HG03139 (cell line): Measurements from ENCODE around the gene DDX24.

Experiments
- ATAC-seq: cut with Tn5 transposase; IDR thresholded peaks from one replicate; pipeline ENCODE4 v1.9.1; 2021; ENCODE audit not compliant: unreplicated experiment

The DDX24 gene

DNA sequence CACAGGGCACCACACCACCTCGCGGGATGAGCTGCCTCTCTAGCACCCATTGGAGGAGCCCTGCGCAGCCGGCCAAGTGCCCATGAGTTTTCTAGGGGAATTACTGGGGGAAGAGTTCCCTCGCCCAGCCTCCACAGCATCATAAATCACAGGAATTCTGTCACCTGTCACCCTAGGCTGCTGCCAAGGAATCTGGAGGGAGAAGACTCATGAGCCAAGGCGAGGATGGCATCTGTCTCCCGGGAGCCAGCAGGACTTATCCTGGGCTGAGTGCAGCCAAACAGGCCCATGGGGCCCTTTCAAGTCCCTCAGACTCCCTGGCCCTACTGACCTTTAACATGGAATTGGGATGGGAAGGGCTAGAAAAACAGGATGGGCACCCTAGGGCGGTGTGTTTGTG is 62.7 kb downstream of the DDX24 start:
- ATAC-seq, result no peak

GRCh38 chr14:94016446-94016976 is 64.5 kb downstream of the DDX24 start:
- ATAC-seq, result no peak

DNA sequence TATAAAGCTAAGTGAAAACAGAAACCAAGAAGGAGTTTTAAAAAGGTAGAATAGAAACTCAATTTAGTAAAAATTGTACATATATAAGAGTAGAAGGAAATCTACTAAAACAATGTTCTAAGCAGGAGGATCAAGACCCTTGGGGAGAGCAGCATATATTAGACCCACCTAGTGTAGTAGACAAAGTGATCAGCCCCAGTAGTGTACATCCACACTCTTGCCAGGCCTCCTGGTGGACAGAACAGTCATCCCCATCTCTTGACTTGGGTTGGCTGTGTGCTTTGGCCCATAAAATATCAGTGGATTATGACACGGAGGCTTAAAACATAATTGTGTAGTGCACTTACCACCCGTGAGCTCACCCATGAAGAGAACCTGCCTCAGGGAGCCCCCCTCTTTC is 65.8 kb downstream of the DDX24 start:
- ATAC-seq, result no peak

DNA sequence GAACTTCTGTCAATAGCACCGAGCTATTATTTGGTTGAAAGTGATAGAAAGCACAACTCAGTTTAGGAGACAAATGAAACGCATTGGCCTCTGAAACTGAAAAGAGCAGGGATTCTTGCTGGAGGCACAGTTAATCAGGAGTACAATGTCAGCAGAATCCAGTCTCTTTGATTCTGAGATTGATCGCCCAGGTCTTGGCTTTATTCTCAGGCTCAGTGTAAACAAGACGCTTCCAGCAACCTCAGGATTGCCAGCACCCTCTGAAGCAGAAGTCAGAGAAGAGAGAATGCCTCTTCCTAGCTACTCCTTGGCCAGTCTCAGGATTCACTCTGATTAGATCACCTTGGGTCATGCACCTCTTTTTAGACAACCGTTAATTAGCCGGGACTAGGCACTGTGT is 66.6 kb downstream of the DDX24 start:
- ATAC-seq, result no peak

- ATAC-seq, result no peak
These were observed 69.2 kb downstream of the DDX24 start for GRCh38 chr14:94011795-94012194.

- no peak for ATAC-seq
These were observed 70.4 kb downstream of the DDX24 start for GRCh38 chr14:94010625-94011024.

DNA sequence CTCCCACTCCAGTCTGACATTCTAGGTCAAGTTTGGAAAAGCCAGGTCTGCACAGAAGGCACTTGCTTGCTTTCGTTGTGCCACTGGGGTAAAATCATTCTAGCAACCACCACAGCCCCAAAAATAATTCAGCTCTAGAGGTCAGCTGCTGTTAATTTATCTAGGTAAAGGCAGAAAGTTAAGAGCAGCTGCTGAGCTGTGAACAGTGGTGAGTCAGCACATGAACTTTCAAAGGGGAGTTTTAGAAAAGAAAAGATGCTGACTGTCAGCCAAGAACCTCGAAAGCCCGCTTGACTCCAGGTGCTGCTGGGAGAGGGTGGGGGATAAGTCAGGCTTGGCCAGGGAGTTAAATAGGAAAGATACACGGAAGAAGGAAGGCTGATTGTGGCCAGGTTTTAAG is 71.2 kb downstream of the DDX24 start:
- ATAC-seq, result no peak

GRCh38 chr14:94008234-94008633 is 72.8 kb downstream of the DDX24 start:
- ATAC-seq, result no peak

GRCh38 chr14:94005324-94006073 is 75.5 kb downstream of the DDX24 start:
- no peak for ATAC-seq

GRCh38 chr14:94004015-94004414 is 77.0 kb downstream of the DDX24 start:
- ATAC-seq, result no peak

- ATAC-seq, result no peak
These were observed 77.6 kb downstream of the DDX24 start for GRCh38 chr14:94003397-94003796.

- peak; percentile 61 for ATAC-seq
These were observed 79.3 kb downstream of the DDX24 start for GRCh38 chr14:94001501-94002396.

- no peak for ATAC-seq
These were observed 80.0 kb downstream of the DDX24 start for GRCh38 chr14:94001016-94001415.

GRCh38 chr14:94000267-94000666 is 80.7 kb downstream of the DDX24 start:
- no peak for ATAC-seq

DNA sequence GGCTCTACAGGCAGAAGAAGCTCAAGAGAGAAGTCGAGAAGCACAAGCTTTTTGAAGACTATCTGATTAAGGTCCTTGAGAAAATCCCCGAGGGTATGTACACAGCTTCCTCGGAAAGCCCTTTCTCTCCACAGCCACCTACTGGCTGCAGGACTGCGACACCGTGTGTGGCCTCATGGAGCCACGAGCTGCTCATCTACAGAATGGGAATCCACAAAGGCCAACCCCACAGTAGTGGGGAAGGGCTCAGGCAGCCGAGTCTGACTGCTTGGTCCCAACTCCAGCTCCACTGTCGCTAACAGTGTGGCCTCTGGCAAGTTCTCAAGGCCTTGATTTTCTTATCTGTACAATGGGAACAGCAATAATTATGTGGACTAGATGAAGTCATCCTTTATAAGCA is 81.4 kb downstream of the DDX24 start:
- no peak for ATAC-seq

GRCh38 chr14:93998871-93999403 is 82.1 kb downstream of the DDX24 start:
- ATAC-seq, result no peak
